HG03432 (cell line): ENCODE data around the gene TBX2.

Experiments
- ATAC-seq: cut with Tn5 transposase; IDR thresholded peaks from one replicate; pipeline ENCODE4 v1.9.1; 2021; ENCODE audit warnings: mild to moderate bottlenecking, moderate library complexity; ENCODE audit not compliant: unreplicated experiment

TBX2 gene

DNA sequence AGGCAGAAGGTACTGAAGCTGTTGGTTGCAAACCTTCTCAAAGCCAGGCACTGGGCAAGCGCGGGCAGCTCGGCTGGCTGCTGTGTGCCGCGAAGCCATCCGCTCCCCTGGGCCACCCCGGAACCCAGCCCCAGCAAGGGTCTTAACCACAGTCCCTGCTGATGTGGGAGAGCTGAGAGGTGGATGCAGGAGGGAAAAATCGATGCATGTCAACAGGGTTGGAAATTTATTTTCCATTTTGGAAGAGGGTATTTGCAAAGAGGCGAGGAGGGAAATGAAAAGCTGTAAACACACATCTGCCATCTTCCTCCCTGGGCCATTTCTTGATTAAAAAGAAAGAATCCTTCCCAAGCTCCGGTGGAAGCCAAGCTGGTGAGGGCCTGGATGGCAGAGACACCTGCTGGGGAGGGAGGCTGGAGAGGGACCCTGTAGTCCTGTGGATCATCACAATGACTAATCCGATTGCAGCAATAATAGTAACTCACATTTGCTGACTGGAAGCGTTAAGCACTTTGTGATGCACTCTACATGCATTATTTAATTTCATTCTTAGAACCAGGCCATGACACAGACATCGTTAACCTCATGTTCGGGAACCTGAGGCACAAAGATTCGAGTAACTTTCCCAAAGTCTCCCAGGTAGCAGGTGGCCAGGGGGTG is 13.9 kb upstream of the TBX2 start:
- no peak for ATAC-seq

DNA sequence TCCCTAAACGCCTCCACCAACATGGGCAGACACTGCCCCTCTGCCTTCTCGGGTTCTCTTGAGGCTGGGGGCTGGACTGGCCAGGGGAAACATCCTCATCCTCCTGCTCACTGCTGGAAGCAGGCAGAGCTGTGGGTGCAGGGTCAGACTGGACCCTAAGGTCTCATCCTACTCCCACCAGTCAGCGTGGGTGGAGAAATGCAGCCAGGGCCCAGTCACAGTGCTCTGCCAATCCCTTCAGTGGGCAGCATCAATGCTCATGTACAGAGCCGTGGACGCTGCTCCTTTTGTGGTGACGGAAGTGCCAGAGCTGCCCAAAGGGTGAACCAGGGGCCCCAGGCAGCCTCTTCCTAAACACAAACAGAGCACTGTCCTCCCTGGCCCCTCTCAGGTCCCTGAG is 13.4 kb upstream of the TBX2 start:
- ATAC-seq, result no peak

DNA sequence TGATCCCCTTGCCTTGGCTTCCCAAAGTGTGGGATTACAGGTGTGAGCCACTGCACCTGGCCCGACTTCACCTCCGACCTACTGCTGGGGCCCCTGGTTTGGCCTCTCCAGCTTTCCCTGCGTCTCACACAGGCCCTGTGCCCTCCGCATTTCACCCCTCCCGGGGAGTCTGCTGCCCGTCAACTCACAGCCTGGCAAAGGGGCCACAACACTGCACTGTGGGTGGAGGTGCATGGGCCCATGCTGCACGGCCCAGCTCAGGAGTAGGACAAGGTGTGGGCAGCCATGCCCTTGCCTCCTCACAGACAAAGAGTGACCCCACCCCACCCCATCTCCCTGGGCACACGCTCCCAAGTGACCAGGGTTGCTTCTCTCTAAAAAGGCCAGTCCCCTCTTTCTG is 12.6 kb upstream of the TBX2 start:
- ATAC-seq, result no peak

DNA sequence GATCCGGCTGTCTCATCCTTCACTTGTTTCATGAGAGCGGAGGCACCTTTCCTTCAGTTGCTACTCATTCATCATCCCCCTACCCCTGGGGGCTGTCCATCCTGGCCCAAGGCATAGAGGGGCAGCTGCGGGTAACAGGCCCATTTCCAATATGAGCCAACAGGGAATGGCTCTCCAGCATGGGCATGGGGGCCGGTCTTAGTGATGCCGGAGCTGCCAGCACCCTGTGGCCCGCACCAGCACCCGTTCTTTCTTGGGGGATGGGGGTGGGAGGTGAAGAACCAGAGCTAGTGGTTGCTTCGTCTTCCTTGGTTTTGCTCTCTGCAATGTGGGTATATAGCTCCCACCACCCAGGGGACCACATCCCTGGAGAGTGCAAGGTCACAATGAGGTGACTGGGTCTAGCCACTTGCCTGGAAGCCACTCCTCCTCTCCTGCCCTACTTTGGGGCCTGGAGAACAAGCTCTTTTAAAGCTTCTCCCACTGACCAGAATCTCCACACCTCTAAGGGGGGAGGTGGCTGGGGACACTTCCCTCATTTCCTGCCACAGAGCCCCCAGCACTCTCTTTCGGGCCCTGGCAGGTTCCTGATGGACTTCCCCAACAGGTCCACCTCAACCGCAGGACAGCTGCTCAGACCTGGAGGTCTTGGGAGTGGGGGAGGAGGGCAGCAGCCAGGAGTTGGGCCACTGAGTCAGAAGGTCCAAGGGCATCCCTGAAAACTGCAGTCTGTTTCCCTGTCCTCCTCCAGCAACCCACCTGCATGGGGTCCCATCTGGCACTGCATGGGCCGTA is 11.9 kb upstream of the TBX2 start:
- ATAC-seq, result no peak

DNA sequence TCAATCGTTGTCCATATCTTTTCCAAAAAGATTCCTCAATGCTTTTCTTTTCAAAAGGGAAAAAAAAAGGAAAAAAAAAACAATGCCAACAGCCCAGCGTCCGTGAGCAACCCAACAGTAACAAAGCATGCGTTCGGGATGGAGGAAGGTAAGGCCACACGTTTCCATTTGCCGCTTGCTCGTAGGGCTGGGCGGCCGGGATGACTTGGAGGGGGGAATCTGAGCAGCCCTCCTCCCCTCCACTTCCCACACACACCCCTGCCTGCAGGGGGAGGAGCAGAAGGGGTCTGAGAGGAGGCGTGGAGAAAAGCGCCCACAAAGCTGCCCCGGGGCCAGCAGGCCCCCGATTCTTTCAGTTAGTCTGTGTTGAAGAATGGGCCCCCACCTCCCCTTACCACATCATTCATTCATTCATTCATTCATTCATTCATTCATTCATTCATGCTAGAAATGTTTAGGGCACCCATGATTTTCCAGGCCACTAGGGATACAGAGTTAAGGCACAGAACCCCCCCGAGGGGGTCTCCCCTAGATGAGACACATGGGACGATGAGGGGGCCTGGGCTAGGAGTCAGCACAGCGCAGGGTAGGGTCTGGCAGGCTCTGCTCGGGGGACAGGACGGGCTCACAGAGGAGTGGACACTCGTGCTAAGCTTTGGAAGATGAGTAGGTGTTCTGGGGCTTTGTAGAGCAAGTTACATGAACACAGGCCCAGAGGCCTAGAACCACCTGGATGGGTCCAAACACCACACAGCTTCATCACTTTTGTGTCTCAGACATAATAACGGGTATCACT is 10.9 kb upstream of the TBX2 start:
- ATAC-seq, result no peak

DNA sequence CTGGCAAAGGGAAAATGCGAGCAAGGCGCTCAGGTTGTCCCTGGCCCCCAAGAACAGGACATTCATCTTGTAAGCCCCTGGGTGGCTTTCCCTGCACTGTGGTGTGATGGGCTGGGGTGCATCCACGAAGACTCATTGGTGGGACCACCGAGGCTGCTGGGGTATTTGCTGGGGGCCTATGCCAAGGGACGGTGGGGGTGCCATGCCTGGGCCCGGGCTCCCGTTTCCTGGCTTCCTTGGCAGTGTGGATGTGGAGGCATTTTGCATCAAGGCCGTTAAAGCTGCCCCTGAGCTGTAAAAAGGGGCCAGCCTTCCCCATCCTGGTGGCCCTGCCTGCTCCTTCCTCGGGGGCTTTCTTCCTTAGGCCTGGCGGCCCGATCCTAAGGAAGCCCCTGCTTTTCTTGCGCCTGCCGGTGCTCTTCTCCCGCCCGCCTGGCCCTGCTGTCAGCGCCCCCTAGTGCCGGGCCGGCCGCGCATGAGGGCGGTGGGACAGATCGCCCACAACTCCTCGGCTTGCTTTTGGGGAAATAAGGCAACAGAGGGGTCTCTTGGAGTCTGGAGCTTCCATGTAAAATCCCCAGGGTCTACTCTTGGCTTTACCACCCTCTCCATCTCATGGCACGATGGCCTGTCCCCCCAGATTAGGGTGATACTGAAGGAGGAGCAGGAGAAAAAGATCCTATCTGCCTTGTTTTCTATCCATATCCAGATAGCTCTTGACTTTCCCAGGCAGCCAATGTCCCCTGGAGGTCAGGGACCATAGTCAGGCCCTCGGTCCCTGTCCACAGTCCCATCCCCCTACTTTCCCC is 9.8 kb upstream of the TBX2 start:
- ATAC-seq, result no peak

DNA sequence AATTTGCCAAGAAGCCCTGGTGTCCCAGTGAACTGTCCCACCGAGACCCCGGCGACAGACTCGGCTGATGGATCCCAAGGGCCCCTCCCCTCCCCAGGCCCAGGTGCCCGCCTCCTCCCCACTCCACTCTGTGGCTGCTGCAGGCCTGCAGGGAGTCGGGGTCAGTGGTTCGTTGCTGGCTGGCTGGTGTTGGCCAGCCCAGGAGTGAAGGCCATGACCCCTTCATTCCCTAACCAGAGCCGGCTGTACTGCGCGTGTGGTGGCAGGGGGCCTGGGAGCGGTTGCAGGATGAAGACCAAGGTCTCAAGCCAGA is 9.2 kb upstream of the TBX2 start:
- ATAC-seq, result no peak

DNA sequence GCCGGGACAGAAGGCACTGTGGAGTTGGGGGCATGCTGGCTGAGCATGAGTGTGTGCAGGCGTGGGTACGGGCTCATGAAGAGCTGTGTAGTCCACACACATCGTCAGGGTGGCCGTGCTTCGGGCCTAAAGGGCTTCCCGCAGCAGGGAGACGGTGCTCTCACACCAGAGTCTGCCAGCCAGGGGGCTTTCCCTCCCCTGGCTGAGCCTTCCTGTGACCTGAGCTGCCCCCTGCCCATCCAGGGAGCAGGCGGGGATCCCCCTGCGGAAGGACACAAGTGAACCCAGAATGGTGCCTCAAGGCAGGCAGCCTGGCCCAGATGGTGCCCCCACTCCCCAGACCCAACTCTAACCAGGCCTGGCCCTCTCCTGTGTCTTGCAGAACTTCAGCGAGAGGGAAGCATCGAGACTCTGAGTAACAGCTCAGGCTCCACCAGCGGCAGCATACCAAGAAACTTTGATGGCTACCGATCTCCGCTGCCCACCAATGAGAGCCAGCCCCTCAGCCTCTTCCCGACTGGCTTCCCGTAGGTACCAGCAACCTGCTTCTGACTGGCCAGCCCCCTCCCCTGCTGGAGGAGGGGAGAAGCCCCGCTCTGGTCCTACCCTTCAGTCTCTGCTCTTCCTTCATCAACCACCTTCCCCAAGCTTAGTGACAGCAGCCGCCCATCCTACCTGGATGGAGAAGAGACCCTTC is 7.9 kb upstream of the TBX2 start:
- ATAC-seq, result no peak

DNA sequence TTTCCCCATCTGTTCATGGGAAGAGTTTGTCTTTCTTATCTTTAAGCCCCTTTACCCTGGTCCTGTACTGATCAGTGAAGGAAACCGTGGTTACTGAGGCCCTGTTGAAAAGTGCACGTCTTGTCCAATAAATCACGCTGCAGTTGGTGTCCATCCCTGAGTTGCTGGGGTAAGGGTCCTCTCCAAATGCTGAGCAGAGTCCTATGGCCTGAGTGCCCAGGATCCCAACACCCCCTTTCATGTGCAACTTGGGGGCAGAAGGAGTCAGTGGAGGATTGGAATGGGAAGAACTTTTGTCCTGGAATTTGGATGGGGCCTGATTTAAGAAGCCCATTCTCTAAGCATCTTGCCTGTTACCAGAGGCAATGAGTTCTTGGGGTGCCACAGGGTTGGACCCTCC is 7.0 kb upstream of the TBX2 start:
- no peak for ATAC-seq

DNA sequence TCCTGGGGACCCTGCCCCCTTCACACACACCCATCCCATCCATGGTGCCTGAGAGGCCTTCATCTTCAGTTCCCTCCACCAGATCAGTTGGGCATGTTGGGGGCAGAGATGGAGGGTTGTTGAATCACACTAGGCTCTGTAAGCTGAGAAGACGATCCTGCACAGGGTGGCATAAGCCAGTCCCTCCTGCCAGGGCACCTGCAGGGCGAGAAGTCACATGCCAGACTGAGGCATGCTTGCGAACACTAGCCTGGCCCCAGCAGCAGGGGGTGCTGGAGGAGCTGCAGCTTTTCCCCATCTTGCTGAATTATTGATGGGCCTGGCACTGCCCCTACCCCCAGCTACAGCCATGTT is 6.1 kb upstream of the TBX2 start:
- no peak for ATAC-seq

DNA sequence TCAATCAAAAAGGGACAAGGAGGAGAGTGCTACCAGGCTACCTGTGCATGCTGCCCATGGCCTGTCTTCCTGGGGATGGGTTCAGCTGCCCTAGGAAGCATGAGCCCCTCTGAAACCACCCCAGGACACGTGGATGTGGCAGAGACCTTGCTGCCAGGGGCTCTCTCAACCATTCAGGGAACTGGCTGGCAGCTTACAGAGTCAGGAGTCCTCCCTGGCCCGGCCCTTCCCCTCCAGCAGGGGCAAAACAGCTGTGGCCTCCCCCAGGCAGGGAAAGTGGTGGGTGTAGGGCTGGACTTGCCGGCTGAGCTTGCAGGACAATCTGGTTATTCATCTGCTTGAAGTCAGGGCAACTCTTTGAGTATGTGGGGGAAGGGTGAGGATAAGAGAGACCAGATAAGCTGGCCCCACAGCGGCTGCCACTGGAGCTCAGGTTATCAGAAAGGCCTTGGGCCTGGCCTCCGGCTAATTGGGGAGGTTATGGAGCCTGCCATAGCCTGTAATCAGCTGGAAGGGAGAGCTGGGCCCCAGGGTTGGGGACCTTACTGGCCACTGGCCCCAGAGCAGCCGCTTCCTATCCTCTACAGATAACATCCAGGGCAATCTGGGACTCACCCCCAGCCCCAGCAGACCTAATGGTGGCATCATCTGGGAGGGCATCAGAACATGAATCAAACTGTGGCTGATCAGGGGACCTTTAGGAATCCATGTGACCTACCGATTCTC is 5.6 kb upstream of the TBX2 start:
- no peak for ATAC-seq

DNA sequence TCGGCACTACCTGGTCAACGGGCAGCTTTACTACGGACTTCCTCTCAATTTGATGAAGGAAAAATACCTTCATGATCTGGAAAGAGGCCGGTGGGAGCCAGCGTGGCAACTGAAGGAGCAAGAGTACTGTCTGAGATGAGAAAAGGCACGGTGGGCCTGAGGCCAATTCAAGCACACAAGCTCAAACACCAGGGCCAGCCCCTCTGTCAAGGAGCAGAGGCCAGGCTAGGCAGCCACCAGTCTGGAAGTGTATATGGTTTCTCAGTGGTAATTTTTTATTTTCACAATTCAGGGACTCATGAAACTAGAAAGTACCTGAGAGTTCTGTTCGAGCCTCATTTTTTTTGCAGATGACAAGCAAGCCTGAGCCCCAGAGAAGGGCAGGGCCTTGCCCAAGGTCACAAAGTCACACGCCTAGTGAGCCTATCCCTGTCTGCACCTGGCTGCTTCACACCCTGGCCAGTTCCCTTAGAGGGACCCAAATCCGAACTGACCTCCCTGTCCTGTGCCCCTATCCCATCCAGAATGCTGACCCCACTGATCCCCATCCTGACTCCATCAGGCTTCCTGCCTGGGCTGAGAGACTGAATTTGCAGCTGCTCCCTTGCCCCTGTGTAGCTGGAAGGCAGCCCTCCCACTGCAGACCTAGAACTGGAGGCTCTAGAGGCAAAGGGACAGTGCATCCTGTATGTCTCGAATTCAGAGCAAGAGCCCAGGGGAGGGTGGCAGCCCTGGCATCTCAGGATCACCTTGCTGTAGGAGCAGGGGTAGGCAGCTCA is 4.8 kb upstream of the TBX2 start:
- ATAC-seq, result no peak

DNA sequence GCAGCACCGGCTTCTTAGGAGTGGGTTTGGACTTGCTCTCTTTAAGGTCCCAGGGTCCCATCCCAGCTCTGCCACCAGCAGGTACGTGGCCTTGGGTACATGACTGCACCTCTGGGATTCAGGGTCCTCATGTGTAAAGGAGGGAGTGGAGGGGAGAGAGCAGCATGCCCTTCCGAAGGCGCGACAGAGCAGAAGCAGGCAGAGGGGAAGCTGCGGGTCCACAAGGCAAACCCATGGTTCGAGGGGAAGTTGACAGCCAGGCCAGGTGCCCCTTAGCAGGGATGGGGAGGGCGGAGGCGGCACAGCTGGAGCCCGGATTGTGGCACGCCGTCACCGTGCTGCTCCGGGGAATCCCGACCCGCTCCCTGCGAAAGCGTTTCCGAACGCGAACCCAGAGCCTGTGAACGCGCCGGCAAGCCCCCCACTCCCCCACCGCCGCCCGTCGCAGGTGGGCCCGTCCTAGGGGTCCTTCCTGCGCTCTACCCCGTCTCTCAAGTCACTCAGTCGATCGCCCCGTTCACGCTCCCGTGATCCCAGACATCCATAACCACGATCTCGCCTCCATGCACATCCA is 4.1 kb upstream of the TBX2 start:
- no peak for ATAC-seq

DNA sequence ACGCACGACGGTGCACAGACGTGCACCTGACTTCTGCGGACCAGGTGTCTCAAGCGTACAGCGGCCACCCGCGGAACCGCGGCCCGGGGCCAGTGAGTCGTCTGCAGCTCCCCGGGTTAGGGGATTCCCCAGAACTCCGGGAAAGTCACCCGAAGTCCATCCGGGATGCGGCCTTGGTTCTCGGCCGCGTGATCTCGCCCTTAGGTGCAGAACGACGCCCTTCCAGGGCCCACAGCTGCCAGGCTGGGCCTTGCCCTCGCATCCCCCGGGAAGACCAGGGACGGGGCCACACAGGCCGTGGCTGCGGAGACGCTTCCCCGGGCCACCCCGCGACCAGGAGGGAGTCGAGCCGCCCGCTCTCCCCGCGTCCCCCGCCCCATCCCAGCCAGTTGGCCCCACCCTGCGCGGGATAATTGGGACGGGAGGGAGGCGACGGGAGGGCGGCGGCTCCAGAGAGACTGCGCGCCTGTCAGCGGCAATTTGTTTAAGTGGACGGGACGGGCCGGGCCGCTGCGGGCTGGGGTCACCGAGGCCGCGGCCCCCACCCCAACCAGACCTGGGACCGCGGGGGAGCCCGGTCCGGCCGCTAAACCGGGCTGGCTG is 3.6 kb upstream of the TBX2 start:
- no peak for ATAC-seq

DNA sequence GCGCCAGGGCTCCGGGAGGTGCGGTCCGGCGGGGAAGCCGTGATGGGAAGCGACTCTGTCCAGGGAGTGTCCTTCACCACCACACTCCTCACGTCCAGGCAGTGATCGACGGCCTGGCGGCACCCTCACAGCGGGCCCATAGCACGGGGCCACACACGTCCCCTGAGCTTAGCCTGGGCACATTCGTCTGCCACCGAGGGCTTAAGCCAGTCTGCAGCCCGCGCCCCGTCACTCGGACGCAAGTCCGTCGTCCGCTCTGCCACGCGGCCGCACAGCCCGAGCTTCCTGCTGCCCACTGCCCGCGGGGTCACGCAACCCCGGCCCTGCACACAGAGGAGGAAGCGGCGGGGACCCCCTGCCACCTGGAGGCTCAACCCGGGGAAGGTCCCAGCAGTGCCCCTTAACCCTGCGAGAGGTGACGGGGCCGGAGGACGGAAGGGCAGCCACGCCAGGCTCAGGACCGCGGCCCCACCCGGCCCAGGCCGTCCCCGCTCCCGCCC is 3.0 kb upstream of the TBX2 start:
- no peak for ATAC-seq

DNA sequence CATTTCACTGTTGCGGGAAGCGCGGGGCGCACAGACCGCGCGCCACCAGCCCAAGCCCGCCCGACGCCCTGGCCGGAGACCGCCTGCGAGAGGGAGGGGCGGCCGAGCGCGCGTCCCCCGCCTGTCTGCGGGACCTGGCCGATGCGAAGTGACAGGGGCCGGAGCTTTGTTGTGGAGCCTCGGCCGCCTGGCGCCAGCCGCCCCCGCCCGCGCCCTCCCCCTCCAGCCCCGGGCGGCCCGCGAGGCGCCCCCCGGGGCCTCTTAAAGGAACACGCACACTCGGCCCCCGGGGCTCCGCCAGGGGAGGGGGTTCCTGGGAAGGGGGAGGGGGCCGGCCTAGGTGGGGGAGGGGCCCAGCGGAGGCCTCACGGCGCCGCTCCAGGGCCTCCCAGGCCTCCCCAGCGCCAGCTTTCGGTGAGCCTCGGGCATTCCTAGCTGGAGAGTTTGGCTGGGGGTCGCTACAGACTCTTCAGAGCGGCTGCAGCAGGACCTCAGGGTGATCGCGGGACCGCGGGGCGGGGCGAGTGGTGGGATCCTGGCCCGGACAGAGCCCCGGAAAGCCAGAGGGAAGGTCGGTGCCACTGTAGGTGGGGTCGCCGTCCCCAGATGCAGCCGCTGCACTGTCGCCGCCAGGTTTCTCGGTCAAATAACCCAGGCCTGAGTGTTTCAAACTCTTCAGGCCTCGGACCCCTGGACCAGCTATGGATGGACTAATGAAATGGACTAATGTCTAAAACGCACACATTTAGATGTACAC is 2.4 kb upstream of the TBX2 start:
- ATAC-seq, result no peak

DNA sequence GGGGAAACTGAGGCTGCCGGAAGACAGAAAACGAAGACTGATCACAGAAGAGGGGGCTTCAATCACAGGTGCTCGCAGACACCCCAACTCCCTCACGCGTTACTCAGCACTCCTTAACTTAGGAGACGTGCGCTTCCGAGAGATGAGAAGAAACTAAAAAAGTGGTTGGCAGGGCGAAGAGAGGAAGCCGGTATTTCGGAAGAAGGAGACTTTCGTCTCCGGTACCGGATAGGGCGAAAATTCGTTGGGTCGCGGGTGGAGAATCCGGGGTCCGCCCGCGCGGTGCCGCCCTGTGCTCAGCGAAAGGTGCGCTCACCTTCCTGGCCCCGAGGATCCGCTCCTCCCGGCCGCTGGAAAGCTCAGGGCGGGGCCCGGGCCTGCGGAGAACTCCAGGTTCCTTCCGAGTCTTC is 917 bp upstream of the TBX2 start:
- no peak for ATAC-seq
